Middle frontal gyrus (tissue), 1 donor: Measurements from ENCODE around the gene TNFSF8.

Source experiments
- DNase-seq: peaks from one replicate; pipeline ENCODE4 v3.0.0-alpha.2; 2015; ENCODE audit warnings: low spot score; ENCODE audit errors: extremely low spot score

TNFSF8 gene

GRCh38 chr9:114930056-114930812, at the start of gene TNFSF8:
TSS of gene TNFSF8 (minus strand) at chr9:114930591. CDS start at chr9:114930303, 288 bp downstream.
- no peak for DNase-seq

DNA sequence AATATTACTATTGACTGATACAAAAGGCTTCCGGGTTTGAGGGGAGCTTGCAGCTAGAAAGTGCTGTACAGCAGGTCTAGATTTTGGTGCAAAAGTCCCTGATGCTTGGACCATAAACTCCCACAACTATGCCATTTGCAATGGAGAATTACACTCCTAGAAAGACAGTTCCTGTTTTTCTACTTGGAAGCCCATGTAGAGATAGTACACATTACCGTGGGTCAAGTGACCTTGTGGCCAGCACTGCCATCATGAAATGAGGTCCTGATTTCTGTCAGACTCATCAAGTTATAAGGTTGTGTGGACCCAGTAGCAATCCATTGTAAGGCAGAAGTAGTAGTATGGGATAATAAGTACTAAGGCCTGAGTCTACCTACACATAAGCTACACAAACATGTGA, 42.8 kb upstream of the TNFSF8 start:
- no peak for DNase-seq

DNA sequence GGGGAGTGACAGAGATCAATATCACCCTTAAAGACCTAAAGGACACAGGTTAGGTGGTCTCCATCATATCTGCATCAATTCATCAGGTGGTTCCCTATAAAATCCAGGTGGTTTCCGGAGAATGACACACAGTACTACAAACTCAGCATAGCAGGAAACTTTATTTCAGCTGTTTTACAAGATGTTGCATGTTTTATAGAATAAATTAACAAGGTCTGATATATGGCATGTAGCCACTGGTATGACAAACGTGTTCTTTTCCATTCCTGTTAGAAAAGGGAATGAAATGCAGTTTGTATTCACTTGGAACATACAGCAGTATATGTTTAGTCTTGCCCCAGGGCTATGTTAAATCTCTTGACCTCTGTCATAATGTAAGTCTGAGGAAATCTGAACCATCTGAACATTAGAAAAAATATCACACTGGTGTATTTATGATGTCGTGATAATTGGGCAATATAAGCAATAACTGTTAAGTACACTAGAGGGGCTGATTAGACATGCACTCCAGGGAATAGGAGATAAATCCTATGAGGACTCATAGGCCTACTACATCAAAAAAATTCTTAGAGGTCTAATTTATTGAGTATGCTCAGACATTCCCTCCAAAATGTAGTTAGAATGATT, 42.2 kb upstream of the TNFSF8 start:
- no peak for DNase-seq

DNA sequence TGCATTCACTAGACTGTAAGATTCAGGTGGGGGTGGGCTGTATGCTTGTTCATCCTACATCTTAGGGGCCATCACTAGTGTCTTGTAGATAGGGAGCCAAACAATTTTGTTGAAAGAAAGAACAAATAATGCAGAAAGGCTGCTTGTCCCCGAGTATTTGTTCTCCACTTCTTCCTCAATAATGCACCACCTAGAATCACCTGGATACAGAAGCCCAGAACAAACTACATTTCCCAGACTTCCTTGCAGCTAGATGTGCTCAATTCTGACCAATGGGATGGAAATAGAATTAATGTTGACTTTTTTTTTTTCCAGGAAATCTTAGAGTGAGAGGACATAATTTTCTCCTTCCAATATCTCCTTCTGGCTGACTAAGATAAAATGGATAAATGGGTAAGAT, 38.9 kb upstream of the TNFSF8 start:
- DNase-seq, result no peak

DNA sequence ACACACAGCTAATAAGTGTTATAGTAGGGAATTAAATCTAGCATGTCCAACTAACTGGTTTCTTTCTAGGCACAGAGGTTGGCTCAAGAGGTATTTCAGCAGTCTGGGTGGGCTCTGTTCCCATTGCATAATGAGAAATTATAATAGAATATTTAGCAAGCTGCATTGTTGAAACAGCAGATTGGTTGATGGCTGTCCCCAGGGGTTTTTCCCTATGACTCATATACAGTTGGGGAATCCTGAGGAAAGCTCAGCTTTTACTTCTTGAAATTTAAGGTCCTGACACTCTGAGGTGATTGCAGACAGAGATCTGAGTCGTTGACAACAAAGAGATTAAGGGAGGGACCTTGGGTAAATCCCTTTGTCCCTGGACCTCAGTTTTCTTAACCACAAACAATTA, 38.3 kb upstream of the TNFSF8 start:
- no peak for DNase-seq

DNA sequence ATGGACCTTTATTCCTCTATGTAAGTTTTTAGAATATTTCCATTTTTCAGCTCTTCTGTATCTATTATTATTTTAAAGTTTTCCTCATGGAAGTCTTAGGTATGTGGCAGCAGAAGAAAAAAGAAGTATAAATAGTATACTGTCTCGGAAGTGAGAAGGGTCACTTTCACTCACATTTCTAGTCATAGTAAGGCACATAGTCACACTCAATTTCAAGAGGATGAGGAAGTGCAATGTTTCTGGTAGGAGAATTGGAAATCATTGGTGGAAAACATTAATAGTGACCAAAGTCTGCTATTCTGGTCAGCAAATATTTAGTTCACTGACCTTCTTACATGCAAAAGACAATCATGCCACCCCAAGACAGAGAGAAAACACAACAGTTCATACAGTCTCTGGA, 35.2 kb upstream of the TNFSF8 start:
- DNase-seq, result no peak

DNA sequence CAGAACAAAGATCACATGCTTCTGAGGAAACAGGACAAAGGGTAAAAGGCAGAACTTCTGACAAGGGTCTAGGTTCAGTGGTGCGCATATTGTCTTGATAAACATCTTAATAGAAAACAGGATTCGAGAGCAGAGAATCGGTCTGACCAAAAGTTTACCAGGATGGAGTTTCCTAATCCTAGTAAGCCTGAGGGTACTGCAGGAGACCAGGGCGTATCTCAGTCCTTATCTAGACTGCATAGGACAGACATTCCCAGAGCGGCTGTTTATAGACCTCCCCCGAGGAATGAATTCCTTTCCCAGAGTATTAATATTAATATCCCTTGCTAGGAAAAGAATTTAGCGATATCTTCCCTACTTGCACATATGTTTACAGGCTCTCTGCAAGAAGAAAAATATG, 32.4 kb upstream of the TNFSF8 start:
- no peak for DNase-seq

GRCh38 chr9:114960276-114960675, 29.9 kb upstream of the TNFSF8 start:
- no peak for DNase-seq

DNA sequence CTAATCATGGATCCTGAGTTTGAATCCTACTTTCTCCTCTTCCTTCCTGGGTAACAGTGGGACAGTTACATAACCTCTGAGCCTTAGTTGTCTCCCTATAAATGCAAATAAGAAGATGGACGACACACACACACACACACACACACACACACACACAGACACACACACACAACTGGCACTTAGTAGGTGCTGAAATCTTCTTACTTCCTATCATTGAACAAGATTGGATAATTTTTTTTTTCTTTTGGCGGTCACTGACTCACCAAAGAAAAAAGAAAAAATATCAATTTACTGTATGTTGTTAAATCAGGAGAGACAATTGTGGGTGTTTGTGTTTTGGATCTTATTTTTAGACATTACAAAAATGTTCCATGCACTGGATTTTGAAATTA, 28.4 kb upstream of the TNFSF8 start:
- no peak for DNase-seq

- DNase-seq, result no peak
Measured at GRCh38 chr9:114958021-114958843, 27.8 kb upstream of the TNFSF8 start.

DNA sequence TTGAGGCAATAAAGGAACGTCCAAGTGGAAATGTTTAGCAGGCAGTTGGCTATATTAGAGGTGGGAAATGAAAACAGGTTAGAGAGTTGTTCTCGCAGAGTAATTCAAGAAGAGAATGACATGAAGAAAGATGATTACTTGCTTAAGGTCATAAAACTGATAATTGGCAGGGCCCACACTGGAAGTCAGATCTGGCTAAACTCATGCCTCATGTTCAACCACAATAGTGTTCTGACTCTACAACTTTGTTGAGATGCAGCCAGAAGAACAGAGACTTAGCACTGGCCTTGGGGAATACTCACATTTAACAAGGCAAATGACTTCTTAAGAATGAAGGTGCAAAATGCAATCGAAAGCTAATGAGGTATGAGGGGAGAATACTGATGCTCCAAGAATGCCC, 27.2 kb upstream of the TNFSF8 start:
- no peak for DNase-seq

DNA sequence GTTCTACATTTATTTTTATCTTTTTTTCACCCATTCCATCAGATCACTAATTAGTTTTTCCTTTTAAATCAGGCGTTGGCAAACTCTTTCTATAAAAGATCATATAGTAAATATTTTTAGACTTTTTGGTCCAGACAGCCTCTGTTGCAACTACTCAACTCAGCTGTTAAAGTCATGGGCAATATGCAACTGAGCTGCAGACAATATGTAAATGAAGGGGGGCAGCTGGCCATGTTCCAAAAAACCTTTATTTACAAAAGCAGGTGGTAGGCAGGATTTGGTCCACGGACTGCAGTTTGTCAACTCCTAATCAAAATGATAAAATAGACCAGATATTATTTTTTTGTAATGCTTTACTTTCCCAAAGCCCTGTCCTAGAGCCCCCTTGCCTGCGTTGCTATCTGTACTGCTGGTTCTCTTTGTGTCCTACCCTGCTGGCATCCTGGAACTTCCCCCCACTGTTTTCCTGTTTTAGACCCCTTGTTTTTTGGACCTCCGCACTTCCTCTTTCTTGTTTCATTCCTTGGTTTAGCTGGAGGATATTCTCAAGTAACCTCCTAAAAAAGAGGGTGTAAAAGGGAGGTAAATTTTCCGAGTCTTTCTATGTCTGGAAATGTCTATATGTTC, 24.7 kb upstream of the TNFSF8 start:
- no peak for DNase-seq

DNA sequence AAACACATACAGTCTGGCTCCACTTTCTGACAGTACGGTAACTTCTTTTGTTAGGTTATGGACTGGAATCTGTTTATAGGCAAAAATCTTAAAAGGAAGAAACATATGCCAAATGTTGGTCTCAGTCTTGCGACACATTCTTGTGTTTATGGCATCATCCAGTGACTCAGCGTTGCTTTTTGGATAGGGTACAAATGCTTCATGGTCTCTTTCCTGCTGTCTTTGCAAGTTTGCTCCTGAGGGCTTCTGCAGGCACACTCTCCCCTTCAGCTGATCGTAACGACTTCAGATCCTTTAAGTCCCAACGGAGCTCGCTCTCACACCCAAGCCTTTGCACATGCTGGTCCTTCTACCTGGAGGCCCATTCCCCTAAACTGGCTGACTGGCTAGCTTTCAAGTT, 23.6 kb upstream of the TNFSF8 start:
- no peak for DNase-seq

- DNase-seq, result no peak
Measured at GRCh38 chr9:114953046-114953445, 22.7 kb upstream of the TNFSF8 start.

- DNase-seq, result no peak
Measured at GRCh38 chr9:114950761-114951160, 20.4 kb upstream of the TNFSF8 start.

DNA sequence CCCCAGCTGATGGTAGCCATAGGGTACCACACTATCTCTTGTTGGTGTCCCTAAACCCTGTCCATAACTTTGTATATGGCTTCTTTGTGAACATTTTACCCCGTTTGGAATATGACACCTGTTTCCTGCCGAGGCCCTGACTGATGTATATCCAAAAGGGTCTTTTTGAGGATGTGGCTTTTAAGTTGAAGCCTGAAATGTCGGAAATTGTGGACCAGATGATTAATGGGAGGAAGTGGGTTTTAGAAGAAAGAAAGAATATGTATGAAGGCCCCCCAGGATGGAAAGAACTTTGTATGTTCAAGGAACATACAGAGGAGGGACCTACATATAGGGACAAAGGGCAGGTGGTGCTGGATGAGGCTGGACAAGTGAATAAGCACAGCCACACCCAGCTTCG, 16.7 kb upstream of the TNFSF8 start:
- no peak for DNase-seq

GRCh38 chr9:114945616-114946412, 15.4 kb upstream of the TNFSF8 start:
- no peak for DNase-seq

DNA sequence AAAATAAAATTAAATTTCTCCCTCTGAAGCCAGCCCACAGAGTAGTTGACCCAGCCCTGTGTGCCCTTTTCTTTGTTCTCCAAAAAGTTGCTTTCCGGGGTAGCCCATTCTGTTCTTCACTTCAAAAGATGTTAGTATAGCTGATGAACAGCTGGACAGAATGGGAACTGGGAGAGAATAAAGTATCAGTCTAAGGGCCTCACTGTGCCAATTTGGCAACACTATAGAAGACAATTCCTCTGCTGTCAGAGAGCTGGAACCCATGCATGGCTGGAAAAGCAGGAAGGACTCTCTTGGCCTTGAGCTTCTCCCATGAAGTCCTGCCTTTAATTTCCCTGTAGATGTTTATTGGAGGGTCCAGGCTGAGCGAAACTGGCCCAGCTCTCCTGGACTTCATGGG, 11.0 kb upstream of the TNFSF8 start:
- DNase-seq, result no peak

DNA sequence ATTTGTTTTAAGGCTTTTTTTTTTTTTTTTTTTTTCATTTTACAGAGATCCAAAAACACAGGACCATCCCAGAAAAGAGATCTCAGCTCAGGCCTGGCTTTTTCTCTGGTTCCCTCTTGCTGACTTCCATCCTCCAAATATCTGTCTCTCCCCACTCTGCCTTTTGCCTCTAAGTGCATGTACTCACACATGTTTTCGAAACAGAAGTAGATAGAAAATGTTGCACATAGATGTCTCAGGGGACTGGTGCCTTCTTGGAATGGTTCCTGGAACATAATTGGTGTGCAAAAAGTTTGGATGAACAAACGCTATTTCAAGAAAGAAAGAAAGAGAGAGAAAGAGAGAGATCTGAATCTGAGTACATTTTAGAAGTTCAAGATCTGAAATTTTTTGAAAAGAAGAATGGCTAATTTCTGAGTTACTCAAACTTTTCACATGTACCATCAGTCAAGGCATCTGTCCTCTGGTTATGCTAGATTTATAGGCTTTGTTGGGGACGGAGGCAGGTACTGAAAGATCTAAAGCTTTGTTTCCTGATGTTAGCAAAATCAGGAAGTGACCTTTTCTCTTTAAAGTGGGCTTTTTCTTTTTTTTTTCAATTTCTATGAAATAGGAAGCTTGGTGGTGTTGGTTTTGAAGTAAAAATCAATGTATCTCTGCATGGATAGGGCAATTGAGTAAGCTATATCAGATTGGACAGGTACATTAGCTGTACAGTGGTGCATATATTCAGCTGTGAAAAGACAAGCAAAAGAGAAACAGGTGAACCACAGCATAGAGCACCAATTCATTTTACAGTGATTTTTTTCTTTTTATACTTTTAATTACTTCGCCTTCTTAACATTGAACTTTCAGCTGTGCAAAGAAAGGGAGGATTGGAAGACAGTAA, 8.5 kb upstream of the TNFSF8 start:
- no peak for DNase-seq

- no peak for DNase-seq
Measured at GRCh38 chr9:114937516-114937915, 7.1 kb upstream of the TNFSF8 start.
